ENCODE results near the gene BMP8A.

Gene BMP8A, protein sequence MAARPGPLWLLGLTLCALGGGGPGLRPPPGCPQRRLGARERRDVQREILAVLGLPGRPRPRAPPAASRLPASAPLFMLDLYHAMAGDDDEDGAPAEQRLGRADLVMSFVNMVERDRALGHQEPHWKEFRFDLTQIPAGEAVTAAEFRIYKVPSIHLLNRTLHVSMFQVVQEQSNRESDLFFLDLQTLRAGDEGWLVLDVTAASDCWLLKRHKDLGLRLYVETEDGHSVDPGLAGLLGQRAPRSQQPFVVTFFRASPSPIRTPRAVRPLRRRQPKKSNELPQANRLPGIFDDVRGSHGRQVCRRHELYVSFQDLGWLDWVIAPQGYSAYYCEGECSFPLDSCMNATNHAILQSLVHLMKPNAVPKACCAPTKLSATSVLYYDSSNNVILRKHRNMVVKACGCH

DNA sequence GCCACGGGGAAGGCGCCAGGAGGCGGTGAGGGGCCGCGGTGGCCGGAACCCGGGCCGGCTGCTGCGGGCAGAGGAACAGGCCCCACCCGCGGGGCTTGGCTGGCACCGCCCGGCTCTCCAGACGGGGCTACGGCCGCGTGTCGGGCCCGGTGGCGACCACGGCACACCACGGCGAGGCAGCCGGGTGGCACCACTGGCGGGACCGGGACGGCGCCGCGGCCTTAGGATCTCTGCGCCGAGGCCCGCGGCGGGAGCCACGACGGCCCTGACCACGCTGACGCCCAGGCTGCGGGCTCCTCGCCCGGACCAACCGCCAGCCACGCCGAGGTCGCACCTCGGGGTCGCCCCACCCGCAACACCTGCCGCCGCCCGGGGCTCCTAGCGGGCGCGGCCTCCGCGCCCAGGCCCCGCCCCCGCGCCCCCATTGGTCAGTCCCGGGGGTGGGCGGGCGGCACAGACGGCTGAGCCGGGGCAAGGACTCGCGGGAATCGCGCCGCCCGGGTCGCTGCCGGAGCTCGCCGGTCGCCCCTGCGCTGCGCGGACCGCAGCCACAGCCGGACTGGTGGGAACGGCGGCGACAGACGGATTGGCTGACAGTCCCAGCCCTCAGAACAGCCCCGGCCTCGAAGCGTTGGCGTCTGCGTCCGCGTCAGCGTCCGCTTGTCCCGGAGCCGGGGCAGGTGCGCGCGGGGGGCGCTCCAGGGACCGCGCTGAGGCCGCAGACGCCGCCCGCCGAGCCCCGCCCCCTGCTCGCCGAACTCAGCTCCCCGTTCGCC lies at the start of gene BMP8A:
BMP8A (plus strand) TSS at position 491 of the 776 bp plus-strand sequence. CDS start 356 bp downstream, outside the sequence.
- H3F3A ChIP-seq (ENCODE audit: insufficient read depth): peaks cover 14% of the 10 kb centered on the region; the same call in 1 of the 2 replicates
- H3K9me2 ChIP-seq (replicated peaks; ENCODE audit: insufficient read depth, low read length): no peaks in the 10 kb centered on the region
- 0 out of 2 replicates have a peak, but pooled peaks cover 1% of the 10 kb centered on the region for H3K36me3 ChIP-seq (ENCODE audit: low read length)
- TF ChIP-seq, protein P1, sequence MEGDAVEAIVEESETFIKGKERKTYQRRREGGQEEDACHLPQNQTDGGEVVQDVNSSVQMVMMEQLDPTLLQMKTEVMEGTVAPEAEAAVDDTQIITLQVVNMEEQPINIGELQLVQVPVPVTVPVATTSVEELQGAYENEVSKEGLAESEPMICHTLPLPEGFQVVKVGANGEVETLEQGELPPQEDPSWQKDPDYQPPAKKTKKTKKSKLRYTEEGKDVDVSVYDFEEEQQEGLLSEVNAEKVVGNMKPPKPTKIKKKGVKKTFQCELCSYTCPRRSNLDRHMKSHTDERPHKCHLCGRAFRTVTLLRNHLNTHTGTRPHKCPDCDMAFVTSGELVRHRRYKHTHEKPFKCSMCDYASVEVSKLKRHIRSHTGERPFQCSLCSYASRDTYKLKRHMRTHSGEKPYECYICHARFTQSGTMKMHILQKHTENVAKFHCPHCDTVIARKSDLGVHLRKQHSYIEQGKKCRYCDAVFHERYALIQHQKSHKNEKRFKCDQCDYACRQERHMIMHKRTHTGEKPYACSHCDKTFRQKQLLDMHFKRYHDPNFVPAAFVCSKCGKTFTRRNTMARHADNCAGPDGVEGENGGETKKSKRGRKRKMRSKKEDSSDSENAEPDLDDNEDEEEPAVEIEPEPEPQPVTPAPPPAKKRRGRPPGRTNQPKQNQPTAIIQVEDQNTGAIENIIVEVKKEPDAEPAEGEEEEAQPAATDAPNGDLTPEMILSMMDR (IDR thresholded peaks at IDR 0.05; ENCODE audit: insufficient read depth, low read length, poor library complexity, severe bottlenecking): no peak
- TF ChIP-seq EZH2phosphoT487 (conservative IDR thresholded peaks at IDR 0.05; ENCODE audit: low read length): no peak
- peak within 1 kb of the TSS; percentile 63 for H3K4me3 ChIP-seq (ENCODE audit: insufficient read depth, low read length, poor library complexity, severe bottlenecking)
- H3K4me2 ChIP-seq (ENCODE audit: low read depth, low read length, poor library complexity, severe bottlenecking): peak within 1 kb of the TSS; percentile 50
- H3K9me3 ChIP-seq (ENCODE audit: insufficient read depth, low read length): no peaks in the 10 kb centered on the region
- peak within 1 kb of the TSS; percentile 96 for H2AFZ ChIP-seq (ENCODE audit: low read depth, low read length, severe bottlenecking)
- no peaks in the 10 kb centered on the region for H3K79me2 ChIP-seq (ENCODE audit: insufficient read depth, low read length)
- H4K20me1 ChIP-seq (ENCODE audit: low read depth, low read length): no peaks in the 10 kb centered on the region
- H3K27ac ChIP-seq (ENCODE audit: low read depth, low read length): no peak within 1 kb of the TSS
- no peaks in the 10 kb centered on the region for H3K27me3 ChIP-seq (ENCODE audit: low read length)
- H3K9ac ChIP-seq (ENCODE audit: low read length): peak within 1 kb of the TSS; percentile 57

DNA sequence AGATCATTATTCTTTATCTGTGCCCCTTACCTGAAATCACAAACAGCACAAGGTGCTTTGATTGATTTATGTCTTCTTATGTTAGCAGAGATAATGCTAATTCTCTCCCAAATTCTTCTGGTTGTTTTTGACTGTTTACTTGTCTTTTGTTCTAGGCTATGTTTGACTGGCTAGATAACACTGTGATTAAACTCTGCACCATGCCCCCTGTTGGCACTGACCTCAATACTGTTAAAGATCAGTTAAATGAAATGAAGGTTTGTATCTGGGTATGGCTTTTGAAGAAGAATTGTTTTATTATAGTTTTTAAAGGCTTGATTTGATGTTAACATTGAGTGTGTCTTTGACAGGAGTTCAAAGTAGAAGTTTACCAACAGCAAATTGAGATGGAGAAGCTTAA lies 49.6 kb upstream of the BMP8A start:
- Histone ChIP-seq H3K36me3 (ENCODE audit: low read length) (peaks cover 42% of the 10 kb centered on the region), H3K9me3 (ENCODE audit: insufficient read depth, low read length) (no peaks in the 10 kb centered on the region)
- no peak for TF ChIP-seq EZH2phosphoT487 (conservative IDR thresholded peaks at IDR 0.05; ENCODE audit: low read length)
- TF ChIP-seq, protein P1 (IDR thresholded peaks at IDR 0.05; ENCODE audit: insufficient read depth, low read length, poor library complexity, severe bottlenecking): no peak

DNA sequence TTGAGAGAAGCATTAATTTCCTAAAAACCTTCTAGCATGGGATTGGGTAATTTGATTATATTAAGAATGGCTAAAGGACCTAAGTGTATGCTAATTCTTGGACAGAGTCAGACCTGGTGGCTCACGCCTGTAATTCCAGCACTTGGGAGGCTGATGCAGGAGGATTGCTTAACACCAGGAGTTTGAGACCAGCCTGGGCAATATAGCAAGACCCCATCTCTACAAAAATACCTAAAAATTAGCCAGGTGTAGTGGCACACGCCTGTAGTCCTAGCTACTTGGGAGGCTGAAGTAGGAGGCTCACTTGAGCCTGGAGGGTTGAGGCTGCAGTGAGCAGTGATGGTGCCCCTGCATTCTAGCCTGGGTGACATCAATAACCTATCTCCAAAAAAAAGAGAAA lies 45.9 kb upstream of the BMP8A start:
- no peaks in the 10 kb centered on the region for H3K27me3 ChIP-seq (ENCODE audit: low read length)
- H3K9me3 ChIP-seq (ENCODE audit: insufficient read depth, low read length): no peaks in the 10 kb centered on the region
- H4K20me1 ChIP-seq (ENCODE audit: low read depth, low read length): no peaks in the 10 kb centered on the region
- TF ChIP-seq, protein P1 (IDR thresholded peaks at IDR 0.05; ENCODE audit: insufficient read depth, low read length, poor library complexity, severe bottlenecking): no peak
- no peak for TF ChIP-seq EZH2phosphoT487 (conservative IDR thresholded peaks at IDR 0.05; ENCODE audit: low read length)
- H3F3A ChIP-seq (ENCODE audit: insufficient read depth): no peaks in the 10 kb centered on the region
- no peak overlapping the region for H3K27ac ChIP-seq (ENCODE audit: low read depth, low read length)
- H3K9me2 ChIP-seq (replicated peaks; ENCODE audit: insufficient read depth, low read length): no peaks in the 10 kb centered on the region
- H3K79me2 ChIP-seq (ENCODE audit: insufficient read depth, low read length): no peaks in the 10 kb centered on the region
- H2AFZ ChIP-seq (ENCODE audit: low read depth, low read length, severe bottlenecking): no peak overlapping the region
- no peak overlapping the region for H3K4me2 ChIP-seq (ENCODE audit: low read depth, low read length, poor library complexity, severe bottlenecking)
- peaks cover 67% of the 10 kb centered on the region for H3K36me3 ChIP-seq (ENCODE audit: low read length)
- no peak overlapping the region for H3K4me3 ChIP-seq (ENCODE audit: insufficient read depth, low read length, poor library complexity, severe bottlenecking)
- H3K9ac ChIP-seq (ENCODE audit: low read length): no peak overlapping the region

More for the DNA sequence above, 49.6 kb upstream of the BMP8A start:
- Histone ChIP-seq H3K4me2 (ENCODE audit: low read depth, low read length, poor library complexity, severe bottlenecking) (no peak overlapping the region), H3K79me2 (ENCODE audit: insufficient read depth, low read length) (no peaks in the 10 kb centered on the region), H3K27ac (ENCODE audit: low read depth, low read length) (no peak overlapping the region), H3F3A (ENCODE audit: insufficient read depth) (no peaks in the 10 kb centered on the region), H3K9me2 (replicated peaks; ENCODE audit: insufficient read depth, low read length) (no peaks in the 10 kb centered on the region), H3K4me3 (ENCODE audit: insufficient read depth, low read length, poor library complexity, severe bottlenecking) (no peak overlapping the region), H3K27me3 (ENCODE audit: low read length) (no peaks in the 10 kb centered on the region), H4K20me1 (ENCODE audit: low read depth, low read length) (no peaks in the 10 kb centered on the region), H3K9ac (ENCODE audit: low read length) (no peak overlapping the region), H2AFZ (ENCODE audit: low read depth, low read length, severe bottlenecking) (no peak overlapping the region)
